ENCODE measurements around the gene CAND2.

The CAND2 gene

GRCh38 chr3:12866836-12867235, 70.4 kb downstream of the CAND2 start:
- H3K27ac ChIP-seq: no peak overlapping the region
- TF ChIP-seq CTCF (conservative IDR thresholded peaks at IDR 0.05): no peak
- TF ChIP-seq ZFX (IDR thresholded peaks at IDR 0.05): no peak

- TF ChIP-seq CTCF (conservative IDR thresholded peaks at IDR 0.05) (peak; percentile 90), ZFX (IDR thresholded peaks at IDR 0.05) (no peak)
- no peak overlapping the region for H3K27ac ChIP-seq
Observed at GRCh38 chr3:12868039-12869034, 71.9 kb downstream of the CAND2 start.

- no peak for TF ChIP-seq CTCF (conservative IDR thresholded peaks at IDR 0.05)
- no peak for TF ChIP-seq ZFX (IDR thresholded peaks at IDR 0.05)
- no peak overlapping the region for H3K27ac ChIP-seq
Observed at GRCh38 chr3:12869035-12869621, 72.6 kb downstream of the CAND2 start.

- TF ChIP-seq CTCF (conservative IDR thresholded peaks at IDR 0.05): no peak
- no peak for TF ChIP-seq ZFX (IDR thresholded peaks at IDR 0.05)
- H3K27ac ChIP-seq: no peak overlapping the region
Observed at GRCh38 chr3:12870942-12871341, 74.5 kb downstream of the CAND2 start.

GRCh38 chr3:12871404-12871983, 75.0 kb downstream of the CAND2 start:
- H3K27ac ChIP-seq: no peak overlapping the region
- TF ChIP-seq CTCF (conservative IDR thresholded peaks at IDR 0.05): no peak
- no peak for TF ChIP-seq ZFX (IDR thresholded peaks at IDR 0.05)

- TF ChIP-seq CTCF (conservative IDR thresholded peaks at IDR 0.05) (no peak), ZFX (IDR thresholded peaks at IDR 0.05) (no peak)
- no peak overlapping the region for H3K27ac ChIP-seq
Observed at GRCh38 chr3:12875857-12876836, 79.7 kb downstream of the CAND2 start.

Measured in C4-2B (cell line).